Kidney (tissue), 14 donors: ENCODE results near the gene PIK3CD. TPM values are rescaled to one million over a fixed set of nuclear protein-coding genes. Genes with fewer than 3 reads are reported as not detected.

Experiments
- DNase-seq, 5 donors: peaks; one replicate each; pipeline ENCODE4 v3.0.0-alpha.2; 2013 to 2020
- FAIRE-seq: peaks from 2 replicates; lab custom pipeline; 2012; peaks lifted over from hg19 to GRCh38; lab: Jason Lieb, UNC
- H3K27ac ChIP-seq, 2 donors: one replicate each; pipeline ENCODE4 v1.7.0; 2013; ENCODE audit warnings: low read depth in 2 of 2, low read length in 2 of 2, inconsistent platforms in 1 of 2
- H3K27me3 ChIP-seq: one replicate; pipeline ENCODE4 v1.7.1; 2013; ENCODE audit warnings: low read length, inconsistent platforms; ENCODE audit not compliant: control insufficient read depth, insufficient read depth
- H3K36me3 ChIP-seq, 3 donors: one replicate each; pipeline versions ENCODE4 v1.7.0 to v1.7.1; 2013; ENCODE audit warnings: low read length in 3 of 3, control low read depth in 1 of 3, inconsistent platforms in 1 of 3; ENCODE audit not compliant: insufficient read depth in 3 of 3, control insufficient read depth in 2 of 3
- H3K4me1 ChIP-seq, 3 donors: one replicate each; pipeline versions ENCODE4 v1.7.0 to v1.7.1; 2013; ENCODE audit warnings: low read length in 3 of 3, inconsistent platforms in 1 of 3, low read depth in 1 of 3; ENCODE audit not compliant: control insufficient read depth in 2 of 3, insufficient read depth in 2 of 3
- H3K4me3 ChIP-seq, 3 donors: one replicate each; pipeline versions ENCODE4 v1.7.0 to v1.8.1; 2013; ENCODE audit warnings: low read length in 3 of 3, control low read depth in 1 of 3, inconsistent platforms in 1 of 3
- H3K9ac ChIP-seq, 3 donors: one replicate each; pipeline versions ENCODE4 v1.7.0 to v1.7.1; 2013; ENCODE audit warnings: low read length in 3 of 3, control low read depth in 1 of 3, inconsistent platforms in 1 of 3
- H3K9me3 ChIP-seq, 3 donors: one replicate each; pipeline versions ENCODE4 v1.7.0 to v1.7.1; 2013; ENCODE audit warnings: low read length in 3 of 3, control low read depth in 1 of 3, inconsistent platforms in 1 of 3; ENCODE audit not compliant: control insufficient read depth in 2 of 3, insufficient read depth in 1 of 3
- intact Hi-C: fragments of 100-400 bp; cut with DNase I; formaldehyde crosslinking; loops from one replicate; pipeline ENCODE4 v1.11.1; 2022
- polyA plus RNA-seq: library from polyadenylated mRNA; stranded (reverse); fragments of 350-450 nt; fragmentation: Illumina TruSeq; extraction: RNeasy Lipid Tissue Mini Kit (QIAGEN cat#74804); gene quantifications from one replicate; pipeline ENCODE4 v1.2.3, GENCODE V29; 2014; ENCODE audit warnings: low read depth, low replicate concordance; ENCODE audit not compliant: insufficient read depth
- total RNA-seq: library from RNA; stranded (reverse); fragmentation: NEBNext Ultra II Directional; extraction: Animal tissue kit (Norgen Biotek cat#: 25700); gene quantifications from one replicate; pipeline ENCODE4 v1.2.1, GENCODE V29; 2021
- TF ChIP-seq, protein P1 (sequence below): IDR thresholded peaks from 3 replicates; pipeline ENCODE4 v1.5.1; 2012; ENCODE audit warnings: mild to moderate bottlenecking, moderate library complexity, borderline replicate concordance; ENCODE audit not compliant: insufficient read depth; ENCODE audit errors: extremely low read depth
- donor health status: control.
- donor health status: control.
- donor health status: control.
- donor health status: control.
- donor health status: control.
- donor health status: DM: yes; HTN: yes; CAD: no.
- donor health status: Normal renal cell carcinoma (clear cell type).

Gene PIK3CD
- total and polyA plus RNA-seq, 2 donors from 2014 or later, result 5.3 to 19.7 TPM

DNA sequence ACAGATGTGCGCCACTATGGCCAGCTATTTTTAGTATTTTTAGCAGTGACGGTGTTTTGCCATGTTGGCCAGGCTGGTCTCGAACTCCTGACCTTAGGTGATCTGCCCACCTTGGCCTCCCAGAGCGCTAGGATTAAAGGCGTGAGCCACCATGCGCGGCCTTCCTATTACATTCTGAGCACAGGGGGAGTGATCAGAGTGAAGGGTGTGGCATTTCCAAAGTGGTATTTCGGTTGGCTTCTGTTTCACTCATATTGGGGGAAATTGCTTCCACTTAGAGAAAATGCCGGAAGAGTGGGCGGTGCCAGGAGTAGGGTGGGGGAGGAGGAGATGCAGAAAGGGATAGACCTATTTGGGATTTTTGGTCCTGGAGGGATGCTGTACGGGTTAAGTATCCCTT, 4.3 kb downstream of the PIK3CD start:
- H3K9ac ChIP-seq, result no peak overlapping the region
- H3K27me3 ChIP-seq, result peaks cover 5% of the 10 kb centered on the region
- H3K27ac ChIP-seq, result no peak overlapping the region
- intact Hi-C loops, result no loop called here
- DNase-seq (no peak), FAIRE-seq (no peak)
- H3K9me3 ChIP-seq, result no peaks in the 10 kb centered on the region
- TF ChIP-seq, protein P1, sequence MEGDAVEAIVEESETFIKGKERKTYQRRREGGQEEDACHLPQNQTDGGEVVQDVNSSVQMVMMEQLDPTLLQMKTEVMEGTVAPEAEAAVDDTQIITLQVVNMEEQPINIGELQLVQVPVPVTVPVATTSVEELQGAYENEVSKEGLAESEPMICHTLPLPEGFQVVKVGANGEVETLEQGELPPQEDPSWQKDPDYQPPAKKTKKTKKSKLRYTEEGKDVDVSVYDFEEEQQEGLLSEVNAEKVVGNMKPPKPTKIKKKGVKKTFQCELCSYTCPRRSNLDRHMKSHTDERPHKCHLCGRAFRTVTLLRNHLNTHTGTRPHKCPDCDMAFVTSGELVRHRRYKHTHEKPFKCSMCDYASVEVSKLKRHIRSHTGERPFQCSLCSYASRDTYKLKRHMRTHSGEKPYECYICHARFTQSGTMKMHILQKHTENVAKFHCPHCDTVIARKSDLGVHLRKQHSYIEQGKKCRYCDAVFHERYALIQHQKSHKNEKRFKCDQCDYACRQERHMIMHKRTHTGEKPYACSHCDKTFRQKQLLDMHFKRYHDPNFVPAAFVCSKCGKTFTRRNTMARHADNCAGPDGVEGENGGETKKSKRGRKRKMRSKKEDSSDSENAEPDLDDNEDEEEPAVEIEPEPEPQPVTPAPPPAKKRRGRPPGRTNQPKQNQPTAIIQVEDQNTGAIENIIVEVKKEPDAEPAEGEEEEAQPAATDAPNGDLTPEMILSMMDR, result no peak
- no peak overlapping the region for H3K4me3 ChIP-seq
- peaks cover 0 to 4% (median 0%) of the 10 kb centered on the region in 3 donors for H3K4me1 ChIP-seq
- no peaks in the 10 kb centered on the region for H3K36me3 ChIP-seq

GRCh38 chr1:9657521-9658032, 6.0 kb downstream of the PIK3CD start:
- no peak overlapping the region for H3K9ac ChIP-seq
- H3K4me1 ChIP-seq, result no peaks in the 10 kb centered on the region
- no peak overlapping the region for H3K27ac ChIP-seq

GRCh38 chr1:9658199-9658598, 6.7 kb downstream of the PIK3CD start:
- DNase-seq (no peak), FAIRE-seq (no peak)
- peaks cover under 1% of the 10 kb centered on the region for H3K27me3 ChIP-seq
- H3K4me1 ChIP-seq, result no peaks in the 10 kb centered on the region
- intact Hi-C loops, result no loop called here
- TF ChIP-seq, protein P1, result no peak
- no peak overlapping the region for H3K27ac ChIP-seq
- H3K36me3 ChIP-seq, result no peaks in the 10 kb centered on the region
- H3K4me3 ChIP-seq, result no peak overlapping the region
- H3K9ac ChIP-seq, result no peak overlapping the region
- H3K9me3 ChIP-seq, result no peaks in the 10 kb centered on the region

More at GRCh38 chr1:9657521-9658032, 6.0 kb downstream of the PIK3CD start:
- Histone ChIP-seq H3K27me3 (peaks cover 2% of the 10 kb centered on the region), H3K36me3 (no peaks in the 10 kb centered on the region), H3K4me3 (no peak overlapping the region), H3K9me3 (no peaks in the 10 kb centered on the region)
- DNase-seq (no peak), FAIRE-seq (no peak)
- intact Hi-C loops, result no loop called here
- TF ChIP-seq, protein P1, result no peak

DNA sequence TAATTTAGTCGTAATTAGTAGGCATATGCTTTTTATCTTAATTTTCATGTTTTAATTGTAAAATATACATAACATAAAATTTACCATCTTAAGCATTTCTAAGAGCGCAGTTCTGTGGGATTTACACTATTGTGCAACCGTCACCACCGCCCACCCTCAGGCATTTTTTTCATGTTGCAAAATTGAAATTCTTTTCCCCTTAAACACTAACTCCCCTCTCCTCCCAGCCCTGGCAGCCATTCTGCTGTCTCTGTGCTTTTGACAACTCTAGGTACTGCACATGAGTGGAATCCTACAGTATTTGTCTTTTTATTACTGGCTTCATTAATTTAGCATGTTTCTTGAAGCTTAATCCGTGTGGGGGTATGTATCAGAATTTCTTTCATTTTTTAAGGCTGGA, 7.8 kb downstream of the PIK3CD start:
- H3K4me3 ChIP-seq, result no peak overlapping the region
- DNase-seq, result no peak
- H3K27me3 ChIP-seq, result no peaks in the 10 kb centered on the region
- intact Hi-C loops, result no loop called here
- H3K27ac ChIP-seq, result no peak overlapping the region
- TF ChIP-seq, protein P1, result no peak
- no peak overlapping the region for H3K9ac ChIP-seq
- H3K36me3 ChIP-seq, result no peaks in the 10 kb centered on the region
- no peaks in the 10 kb centered on the region for H3K9me3 ChIP-seq
- H3K4me1 ChIP-seq, result no peaks in the 10 kb centered on the region
- FAIRE-seq, result no peak
